Activated T-helper 17 cell treated with anti-CD3 and anti-CD28 coated beads, Interleukin-2, amount 50 U/mL, for 72 hours (primary cell): Measurements from ENCODE around the gene PTER. TPM values are rescaled to one million over a fixed set of nuclear protein-coding genes. Genes with fewer than 3 reads are reported as not detected.

Source experiments
- ATAC-seq: fragments of 150-1000 bp; cut with Tn5 transposase; replicated peaks from 2 replicates; pipeline ENCODE4 v1.10.0; 2021; ENCODE audit warnings: mild to moderate bottlenecking, moderate library complexity
- H3K27ac Mint-ChIP-seq: one replicate; pipeline ENCODE4 v1.8.0; 2022; ENCODE audit warnings: mixed read lengths
- H3K27me3 Mint-ChIP-seq: one replicate; pipeline ENCODE4 v1.8.0; 2022; ENCODE audit warnings: mixed read lengths
- H3K36me3 Mint-ChIP-seq: one replicate; pipeline ENCODE4 v1.8.0; 2022; ENCODE audit warnings: low read depth, mild to moderate bottlenecking, mixed read lengths
- H3K4me1 Mint-ChIP-seq: one replicate; pipeline ENCODE4 v1.8.0; 2022; ENCODE audit warnings: mixed read lengths
- H3K4me3 Mint-ChIP-seq: one replicate; pipeline ENCODE4 v1.8.0; 2022; ENCODE audit warnings: mild to moderate bottlenecking, mixed read lengths
- H3K9me3 Mint-ChIP-seq: one replicate; pipeline ENCODE4 v1.8.0; 2022; ENCODE audit warnings: mixed read lengths
- total RNA-seq, 2 donors: library from RNA; stranded (reverse); gene quantifications; one replicate each; pipeline ENCODE4 v1.2.3, GENCODE V29; 2022

The PTER gene
- total RNA-seq, 2 donors from 2014 or later: 29.2 to 38.4 TPM

DNA sequence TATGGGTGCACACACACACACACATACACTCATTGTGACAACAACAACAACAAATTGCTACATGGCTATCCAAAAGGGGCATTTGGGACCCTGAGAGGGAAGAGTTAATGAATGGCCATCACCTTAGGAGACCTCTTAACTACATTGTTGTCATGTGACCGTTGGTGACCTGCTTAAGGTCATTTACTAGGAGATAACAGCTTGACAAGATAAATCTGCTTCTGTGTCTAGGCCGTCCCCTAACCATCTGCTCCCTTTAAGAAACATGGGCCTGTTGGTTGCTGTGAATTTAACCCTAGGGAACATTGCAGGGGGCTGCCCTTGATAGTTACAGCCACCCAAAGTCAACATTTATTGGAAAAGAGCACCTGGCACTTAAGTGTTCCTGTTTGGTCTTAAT lies 55.1 kb downstream of the PTER start:
- no peaks in the 10 kb centered on the region for H3K4me1 Mint-ChIP-seq
- no peaks in the 10 kb centered on the region for H3K27me3 Mint-ChIP-seq
- H3K36me3 Mint-ChIP-seq: peaks cover 71% of the 10 kb centered on the region
- ATAC-seq: no peak
- no peaks in the 10 kb centered on the region for H3K9me3 Mint-ChIP-seq
- H3K4me3 Mint-ChIP-seq: no peak overlapping the region
- H3K27ac Mint-ChIP-seq: no peak overlapping the region

DNA sequence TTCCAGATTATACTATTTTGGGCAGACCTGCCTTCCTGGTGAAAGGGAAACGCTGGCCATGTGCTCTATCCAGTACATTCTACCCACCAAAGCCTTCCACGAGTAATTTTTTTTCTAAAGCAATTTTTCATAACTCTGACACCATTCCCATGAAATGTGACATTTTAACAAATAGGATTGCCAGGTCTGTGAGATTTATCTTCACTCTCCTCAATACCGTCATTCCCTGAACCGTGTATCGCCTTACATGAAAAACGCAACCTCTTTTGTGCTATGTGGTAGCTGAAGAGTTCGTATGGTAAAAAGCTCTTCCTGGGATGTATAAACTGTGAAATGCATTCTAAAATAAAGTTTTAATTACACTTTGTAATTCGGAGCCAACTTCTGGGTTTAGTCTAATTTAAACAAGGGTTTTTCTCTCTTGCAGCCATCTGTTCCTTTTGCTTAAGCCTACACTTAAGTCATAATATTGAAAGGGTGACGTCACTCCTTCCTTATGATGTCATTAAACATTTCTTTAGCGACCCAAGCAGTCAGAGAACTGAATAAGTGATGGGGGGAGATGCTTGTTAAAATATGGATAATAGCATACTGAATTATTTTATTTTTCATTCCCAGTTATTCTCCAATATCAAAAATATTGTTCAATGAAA lies 57.2 kb downstream of the PTER start:
- no peak overlapping the region for H3K27ac Mint-ChIP-seq
- ATAC-seq: no peak
- H3K4me1 Mint-ChIP-seq: no peaks in the 10 kb centered on the region
- H3K4me3 Mint-ChIP-seq: no peak overlapping the region
- peaks cover 70% of the 10 kb centered on the region for H3K36me3 Mint-ChIP-seq
- no peaks in the 10 kb centered on the region for H3K9me3 Mint-ChIP-seq
- no peaks in the 10 kb centered on the region for H3K27me3 Mint-ChIP-seq

DNA sequence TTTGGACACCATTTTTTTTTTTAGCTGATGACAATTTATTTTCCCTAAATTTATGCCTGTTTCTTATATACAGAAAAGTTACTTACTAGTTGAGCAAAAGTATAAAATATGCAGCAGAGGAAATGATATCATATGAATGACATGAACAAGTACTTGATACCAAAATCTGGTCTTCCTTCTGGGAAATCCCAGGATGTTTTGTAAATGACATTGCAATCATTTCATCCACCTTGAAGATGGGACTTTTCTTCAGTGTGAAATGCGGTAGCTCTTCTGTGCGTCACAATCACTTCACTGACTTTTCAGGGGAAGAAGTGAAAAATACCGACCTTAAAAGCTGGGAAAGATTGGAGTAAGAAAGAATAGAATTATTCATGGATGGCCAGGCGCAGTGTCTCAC lies 61.1 kb downstream of the PTER start:
- no peaks in the 10 kb centered on the region for H3K4me1 Mint-ChIP-seq
- no peak overlapping the region for H3K27ac Mint-ChIP-seq
- H3K36me3 Mint-ChIP-seq: peaks cover 58% of the 10 kb centered on the region
- H3K27me3 Mint-ChIP-seq: no peaks in the 10 kb centered on the region
- ATAC-seq: no peak
- no peaks in the 10 kb centered on the region for H3K9me3 Mint-ChIP-seq
- no peak overlapping the region for H3K4me3 Mint-ChIP-seq

- Mint-ChIP-seq H3K36me3 (peaks cover 32% of the 10 kb centered on the region), H3K27ac (no peak overlapping the region), H3K27me3 (no peaks in the 10 kb centered on the region), H3K4me1 (peaks cover 5% of the 10 kb centered on the region), H3K9me3 (no peaks in the 10 kb centered on the region), H3K4me3 (no peak overlapping the region)
- ATAC-seq: peak; percentile 32
Observed at GRCh38 chr10:16505161-16505560, 68.4 kb downstream of the PTER start.

DNA sequence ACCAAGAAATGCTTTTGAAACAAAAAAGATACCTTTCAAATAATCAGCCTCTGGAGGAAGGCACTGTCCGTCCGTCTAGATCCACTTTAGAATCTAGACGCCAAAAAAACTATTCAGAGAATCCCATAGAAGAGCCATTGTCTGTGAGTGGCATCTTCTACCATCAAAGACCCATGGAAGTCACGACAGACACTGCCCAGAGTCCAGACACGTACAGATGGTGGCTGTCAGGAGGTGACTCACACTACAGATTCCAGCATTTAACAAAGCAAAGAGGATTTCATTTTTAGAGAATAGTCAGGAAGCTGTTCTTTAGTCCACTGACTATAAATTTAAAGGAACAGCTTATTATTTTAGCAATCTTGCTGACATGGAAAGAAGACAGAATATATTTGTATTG lies 73.2 kb downstream of the PTER start:
- Mint-ChIP-seq H3K4me3 (no peak overlapping the region), H3K36me3 (peaks cover 58% of the 10 kb centered on the region), H3K27me3 (no peaks in the 10 kb centered on the region), H3K9me3 (no peaks in the 10 kb centered on the region), H3K4me1 (no peaks in the 10 kb centered on the region), H3K27ac (no peak overlapping the region)
- no peak for ATAC-seq

DNA sequence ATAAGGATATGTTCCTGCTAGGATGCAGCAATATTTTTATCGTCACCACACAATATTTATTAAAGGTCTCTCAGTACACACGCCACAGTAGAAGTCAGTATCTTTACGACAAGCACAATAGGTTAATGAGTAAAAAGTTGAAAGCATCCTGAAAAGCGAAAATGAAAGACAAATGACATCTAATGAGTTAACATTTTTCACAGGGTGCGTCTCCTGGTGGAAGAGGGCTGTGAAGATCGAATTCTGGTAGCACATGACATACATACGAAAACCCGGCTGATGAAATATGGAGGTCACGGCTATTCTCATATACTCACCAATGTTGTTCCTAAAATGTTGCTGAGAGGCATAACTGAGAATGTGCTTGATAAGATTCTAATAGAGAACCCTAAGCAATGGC lies 74.0 kb downstream of the PTER start:
- H3K27ac Mint-ChIP-seq: no peak overlapping the region
- no peaks in the 10 kb centered on the region for H3K4me1 Mint-ChIP-seq
- ATAC-seq: no peak
- H3K4me3 Mint-ChIP-seq: no peak overlapping the region
- peaks cover 58% of the 10 kb centered on the region for H3K36me3 Mint-ChIP-seq
- H3K9me3 Mint-ChIP-seq: no peaks in the 10 kb centered on the region
- H3K27me3 Mint-ChIP-seq: no peaks in the 10 kb centered on the region

- ATAC-seq: no peak
Observed at GRCh38 chr10:16518822-16519221, 82.0 kb downstream of the PTER start.

GRCh38 chr10:16519250-16519907 lies 82.6 kb downstream of the PTER start:
- no peaks in the 10 kb centered on the region for H3K9me3 Mint-ChIP-seq
- peak overlapping the region; percentile 60 for H3K4me3 Mint-ChIP-seq
- H3K36me3 Mint-ChIP-seq: peaks cover 5% of the 10 kb centered on the region
- no peaks in the 10 kb centered on the region for H3K4me1 Mint-ChIP-seq
- H3K27me3 Mint-ChIP-seq: peaks cover 23% of the 10 kb centered on the region
- no peak for ATAC-seq
- H3K27ac Mint-ChIP-seq: no peak overlapping the region

More at GRCh38 chr10:16518822-16519221, 82.0 kb downstream of the PTER start:
- Mint-ChIP-seq H3K4me3 (peak overlapping the region; percentile 60), H3K36me3 (peaks cover 11% of the 10 kb centered on the region), H3K27me3 (peaks cover 21% of the 10 kb centered on the region), H3K27ac (no peak overlapping the region), H3K4me1 (no peaks in the 10 kb centered on the region), H3K9me3 (no peaks in the 10 kb centered on the region)

GRCh38 chr10:16519908-16520861 lies 83.4 kb downstream of the PTER start:
- Mint-ChIP-seq H3K4me1 (no peaks in the 10 kb centered on the region), H3K27me3 (peaks cover 23% of the 10 kb centered on the region), H3K36me3 (no peaks in the 10 kb centered on the region), H3K9me3 (no peaks in the 10 kb centered on the region), H3K27ac (no peak overlapping the region), H3K4me3 (peak overlapping the region; percentile 60)
- peak; percentile 54 for ATAC-seq

- no peaks in the 10 kb centered on the region for H3K36me3 Mint-ChIP-seq
- peaks cover 23% of the 10 kb centered on the region for H3K27me3 Mint-ChIP-seq
- ATAC-seq: peak; percentile 66
- no peaks in the 10 kb centered on the region for H3K4me1 Mint-ChIP-seq
- peak overlapping the region; percentile 63 for H3K4me3 Mint-ChIP-seq
- H3K9me3 Mint-ChIP-seq: no peaks in the 10 kb centered on the region
- H3K27ac Mint-ChIP-seq: no peak overlapping the region
Observed at GRCh38 chr10:16520900-16521299, 84.1 kb downstream of the PTER start.

GRCh38 chr10:16521311-16522016 lies 84.7 kb downstream of the PTER start, which contains the start of gene C1QL3:
C1QL3 (minus strand) TSS chr10:16521879; CDS start chr10:16521065, 814 bp downstream.
- peak within 1 kb of the TSS; percentile 63 for H3K4me3 Mint-ChIP-seq
- no peaks in the 10 kb centered on the region for H3K9me3 Mint-ChIP-seq
- no peaks in the 10 kb centered on the region for H3K36me3 Mint-ChIP-seq
- no peak within 1 kb of the TSS for H3K27ac Mint-ChIP-seq
- H3K4me1 Mint-ChIP-seq: no peaks in the 10 kb centered on the region
- H3K27me3 Mint-ChIP-seq: peaks cover 23% of the 10 kb centered on the region
- peak; percentile 52 for ATAC-seq

DNA sequence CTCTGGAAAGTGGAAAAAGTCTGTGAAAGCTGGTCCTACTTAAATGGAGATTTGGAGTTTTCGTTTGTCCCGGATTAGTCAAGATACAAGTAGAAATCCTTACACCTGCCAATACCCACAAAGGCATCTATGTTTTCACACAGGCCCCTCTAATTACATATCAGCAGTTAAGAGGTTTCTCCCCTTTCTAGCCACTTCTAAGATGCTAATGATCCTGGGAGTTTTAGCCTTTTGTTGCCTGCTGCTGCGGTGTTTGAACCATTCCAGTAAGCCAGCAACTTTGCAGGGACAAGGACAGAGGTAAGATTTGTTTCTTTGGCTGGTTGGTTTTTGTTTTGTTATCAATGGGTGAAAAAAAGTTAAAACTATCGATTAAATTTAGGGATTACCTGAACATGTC lies 90.6 kb downstream of the PTER start:
- Mint-ChIP-seq H3K4me3 (no peak overlapping the region), H3K27me3 (peaks cover 12% of the 10 kb centered on the region), H3K27ac (no peak overlapping the region), H3K9me3 (no peaks in the 10 kb centered on the region), H3K4me1 (no peaks in the 10 kb centered on the region), H3K36me3 (no peaks in the 10 kb centered on the region)
- ATAC-seq: no peak

DNA sequence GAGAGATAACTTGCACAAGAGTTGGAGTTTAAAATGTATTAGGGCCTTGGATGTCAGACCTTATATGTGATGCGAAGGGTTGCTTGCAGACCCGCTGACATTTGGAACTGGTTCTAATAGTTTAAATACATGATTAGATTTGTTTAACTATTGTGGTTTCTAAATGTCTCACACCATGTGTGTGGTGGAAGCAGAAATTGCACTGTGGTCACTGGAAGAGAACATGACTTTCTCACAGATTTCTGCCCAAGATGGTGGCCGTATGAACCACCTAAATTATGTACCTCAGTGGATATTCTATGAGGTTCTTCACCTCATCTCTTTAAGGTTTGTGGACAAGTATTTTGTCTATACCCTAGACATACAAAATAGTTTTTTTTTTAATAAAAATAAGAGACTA lies 93.0 kb downstream of the PTER start:
- no peak for ATAC-seq
- Mint-ChIP-seq H3K4me3 (no peak overlapping the region), H3K27me3 (peaks cover 4% of the 10 kb centered on the region), H3K9me3 (no peaks in the 10 kb centered on the region), H3K27ac (no peak overlapping the region), H3K4me1 (no peaks in the 10 kb centered on the region), H3K36me3 (no peaks in the 10 kb centered on the region)

DNA sequence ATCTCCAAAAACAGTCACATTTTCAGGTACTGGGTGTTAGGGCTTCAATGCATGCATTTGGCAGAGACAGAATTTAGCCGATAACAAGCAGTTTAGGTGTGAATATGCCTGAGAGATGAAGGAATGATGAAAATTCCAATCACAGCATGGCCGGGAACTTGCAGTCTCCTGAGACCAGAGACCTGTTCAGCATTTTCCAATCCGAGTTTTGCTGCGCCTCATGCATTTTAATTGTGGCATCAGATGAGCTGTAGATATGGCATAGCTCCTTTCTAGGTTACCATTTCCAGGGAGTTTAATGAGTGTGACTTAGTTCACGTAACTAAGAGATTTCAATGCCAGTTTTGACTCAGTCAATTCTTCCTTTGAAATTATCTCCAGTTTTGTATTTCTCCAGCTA lies 99.3 kb downstream of the PTER start:
- no peaks in the 10 kb centered on the region for H3K4me1 Mint-ChIP-seq
- H3K27me3 Mint-ChIP-seq: peaks cover 20% of the 10 kb centered on the region
- H3K9me3 Mint-ChIP-seq: no peaks in the 10 kb centered on the region
- no peaks in the 10 kb centered on the region for H3K36me3 Mint-ChIP-seq
- H3K4me3 Mint-ChIP-seq: no peak overlapping the region
- no peak overlapping the region for H3K27ac Mint-ChIP-seq
- ATAC-seq: no peak
